Smooth muscle cell (in vitro differentiated cells): ENCODE measurements around the gene EYS. TPM values are rescaled to one million over a fixed set of nuclear protein-coding genes. Genes with fewer than 3 reads are reported as not detected.

Experiments
- DNase-seq: peaks from one replicate; lab custom pipeline; 2025; ENCODE audit not compliant: unreplicated experiment; lab: John Stamatoyannopoulos, UW
- H2AFZ ChIP-seq: fragments of 200-600 bp; sonication (generic); 2 replicates; pipeline ENCODE4 v1.6.0; 2016; ENCODE audit warnings: antibody characterized with exemption, low read depth, mild to moderate bottlenecking
- H3F3A ChIP-seq: fragments of 200-600 bp; sonication (generic); 2 replicates; pipeline ENCODE4 v1.6.0; 2017; ENCODE audit warnings: antibody characterized with exemption, low read depth
- H3K27ac ChIP-seq: fragments of 200-600 bp; sonication (generic); 2 replicates; pipeline ENCODE4 v1.5.1; 2016; ENCODE audit warnings: low read depth, mild to moderate bottlenecking
- H3K27me3 ChIP-seq: fragments of 200-600 bp; sonication (generic); 2 replicates; pipeline ENCODE4 v1.6.1; 2016; ENCODE audit warnings: low read depth, mild to moderate bottlenecking
- H3K36me3 ChIP-seq: fragments of 200-600 bp; sonication (generic); 2 replicates; pipeline ENCODE4 v1.5.1; 2016; ENCODE audit warnings: low read depth
- H3K4me1 ChIP-seq: fragments of 200-600 bp; sonication (generic); 2 replicates; pipeline ENCODE4 v1.5.1; 2016; ENCODE audit warnings: low read depth
- H3K4me2 ChIP-seq: fragments of 200-600 bp; sonication (generic); 2 replicates; pipeline ENCODE4 v1.6.0; 2016; ENCODE audit warnings: mild to moderate bottlenecking
- H3K4me3 ChIP-seq: fragments of 200-600 bp; sonication (generic); 2 replicates; pipeline ENCODE4 v1.5.1; 2016; ENCODE audit warnings: mild to moderate bottlenecking
- H3K79me2 ChIP-seq: fragments of 200-600 bp; sonication (generic); 2 replicates; pipeline ENCODE4 v1.6.0; 2016; ENCODE audit warnings: low read depth, mild to moderate bottlenecking
- H3K9ac ChIP-seq: fragments of 200-600 bp; sonication (generic); 2 replicates; pipeline ENCODE4 v1.6.0; 2016; ENCODE audit warnings: low read depth
- H3K9me3 ChIP-seq: fragments of 200-600 bp; sonication (generic); replicated peaks from 2 replicates; pipeline ENCODE4 v1.5.1; 2016; ENCODE audit warnings: low read depth
- H4K20me1 ChIP-seq: fragments of 200-600 bp; sonication (generic); 2 replicates; pipeline ENCODE4 v1.6.0; 2016; ENCODE audit warnings: low read depth
- CTCF ChIP-seq: fragments of 200-600 bp; sonication (generic); IDR thresholded peaks from 2 replicates; pipeline ENCODE4 v1.5.1; 2017; ENCODE audit warnings: borderline replicate concordance, mild to moderate bottlenecking, antibody characterized with exemption; ENCODE audit not compliant: insufficient read depth, poor library complexity, severe bottlenecking
- WGBS: methylation state at CpG from one replicate; pipeline ENCODE4 v1.1.7; 2016; ENCODE audit warnings: low lambda C conversion rate; 5-methylcytosine and 5-hydroxymethylcytosine counted together
- polyA plus RNA-seq: library from polyadenylated mRNA; unstranded; fragments of >200 nt; fragmentation: Nextera tagmentation; extraction: Ambion mirVana; gene quantifications from 2 replicates; pipeline ENCODE4 v1.2.1, GENCODE V29; 2016
- total RNA-seq: library from RNA; depleted of rRNA; stranded (reverse); fragments of >200 nt; gene quantifications from 2 replicates; pipeline ENCODE4 v1.2.3, GENCODE V29; 2014

The EYS gene
- total and polyA plus RNA-seq, 2 experiments from 2014 or later, result 0.07 to 0.18 TPM

- no peak overlapping the region for H3K9ac ChIP-seq
- TF ChIP-seq CTCF, result no peak
- WGBS, result 68% methylated on average over 3 of the region's 3 CpGs
Measured at GRCh38 chr6:64777941-64778785, 928.9 kb downstream of the EYS start.

GRCh38 chr6:64776359-64776758, 930.7 kb downstream of the EYS start:
- no peak for DNase-seq
- peaks cover 5% of the 10 kb centered on the region for H3K9me3 ChIP-seq

More at GRCh38 chr6:64777941-64778785, 928.9 kb downstream of the EYS start:
- Histone ChIP-seq H3K79me2 (no peaks in the 10 kb centered on the region), H2AFZ (no peak overlapping the region), H3K27me3 (no peaks in the 10 kb centered on the region), H3K27ac (no peak overlapping the region), H4K20me1 (no peaks in the 10 kb centered on the region), H3K4me3 (no peak overlapping the region), H3K36me3 (no peaks in the 10 kb centered on the region), H3F3A (no peaks in the 10 kb centered on the region), H3K9me3 (peaks cover 5% of the 10 kb centered on the region), H3K4me1 (no peaks in the 10 kb centered on the region), H3K4me2 (no peak overlapping the region)
- no peak for DNase-seq

GRCh38 chr6:64774881-64775280, 932.1 kb downstream of the EYS start:
- H3K4me1 ChIP-seq, result no peaks in the 10 kb centered on the region
- H3K27me3 ChIP-seq, result no peaks in the 10 kb centered on the region
- no peak overlapping the region for H3K27ac ChIP-seq
- H3K9ac ChIP-seq, result no peak overlapping the region
- no peak for TF ChIP-seq CTCF
- 14% methylated on average over 4 of the region's 4 CpGs for WGBS
- no peak overlapping the region for H3K4me2 ChIP-seq
- H3K79me2 ChIP-seq, result no peaks in the 10 kb centered on the region
- H4K20me1 ChIP-seq, result no peaks in the 10 kb centered on the region
- no peaks in the 10 kb centered on the region for H3F3A ChIP-seq
- H3K4me3 ChIP-seq, result no peak overlapping the region
- peaks cover 5% of the 10 kb centered on the region for H3K9me3 ChIP-seq
- H2AFZ ChIP-seq, result no peak overlapping the region
- no peaks in the 10 kb centered on the region for H3K36me3 ChIP-seq
- DNase-seq, result no peak

More at GRCh38 chr6:64776359-64776758, 930.7 kb downstream of the EYS start:
- Histone ChIP-seq H3K4me2 (no peak overlapping the region), H2AFZ (peak overlapping the region; percentile 7), H3K79me2 (no peaks in the 10 kb centered on the region), H3K9ac (no peak overlapping the region), H3K4me3 (no peak overlapping the region), H3K27me3 (no peaks in the 10 kb centered on the region), H3K4me1 (no peaks in the 10 kb centered on the region), H3K36me3 (no peaks in the 10 kb centered on the region), H4K20me1 (no peaks in the 10 kb centered on the region), H3K27ac (no peak overlapping the region), H3F3A (no peaks in the 10 kb centered on the region)
- no peak for TF ChIP-seq CTCF
- 83% methylated on average over 1 of the region's 1 CpG for WGBS
